B cell (primary cell): ENCODE measurements around the gene CCDC201. TPM values are rescaled to one million over a fixed set of nuclear protein-coding genes. Genes with fewer than 3 reads are reported as not detected.

Source experiments
- ATAC-seq: fragments of 200-7000 bp; cut with Tn5 transposase; one replicate; pipeline ENCODE4 v1.10.0; 2021; ENCODE audit warnings: low read depth, mild to moderate bottlenecking, moderate number of reproducible peaks, moderate library complexity
- CTCF ChIA-PET: fragments of 350-600 bp; sonication (Branson Sonifier 250); formaldehyde crosslinking; loops from one replicate; lab custom pipeline; 2021; ENCODE audit warnings: antibody characterized with exemption, inconsistent platforms; lab: Charles Lee
- POLR2A ChIA-PET: fragments of 350-600 bp; sonication (Branson Sonifier 250); formaldehyde crosslinking; loops from one replicate; lab custom pipeline; 2021; ENCODE audit warnings: antibody characterized with exemption; lab: Charles Lee
- DNase-seq: peaks from one replicate; pipeline ENCODE4 v3.0.0; 2013
- H2AFZ ChIP-seq: 2 replicates; pipeline ENCODE4 v1.6.1; 2012; ENCODE audit warnings: mild to moderate bottlenecking, low read depth, low read length; ENCODE audit not compliant: insufficient read depth, poor library complexity, severe bottlenecking
- H3K27ac ChIP-seq, 2 donors: 1 replicate in 1 of 2; 2 replicates in 1 of 2; pipeline ENCODE4 v1.5.1; 2012 to 2013; ENCODE audit warnings: low read length in 2 of 2, mild to moderate bottlenecking in 2 of 2, moderate library complexity in 1 of 2
- H3K27me3 ChIP-seq, 4 experiments: fragments of 200-600 bp in 1 of 4; sonication (generic) in 1 of 4; replicated peaks in 1 of 4; 1 replicate in 2 of 4; 2 replicates in 2 of 4; pipeline versions ENCODE4 v1.6.1 to v1.7.0; 2013 to 2016; ENCODE audit warnings: low read length in 3 of 4, mild to moderate bottlenecking in 2 of 4, mixed read lengths in 1 of 4, moderate library complexity in 1 of 4; ENCODE audit not compliant: insufficient read depth in 4 of 4, control insufficient read depth in 3 of 4; ENCODE audit errors: control extremely low read depth in 1 of 4
- H3K36me3 ChIP-seq, 2 experiments: replicated peaks in 1 of 2; 1 replicate in 1 of 2; 2 replicates in 1 of 2; pipeline versions ENCODE4 v1.6.1 to v1.7.1; 2013; ENCODE audit warnings: low read length in 1 of 2; ENCODE audit not compliant: insufficient read depth in 2 of 2, control insufficient read depth in 1 of 2; ENCODE audit errors: control extremely low read depth in 1 of 2, extremely low read depth in 1 of 2
- H3K4me1 ChIP-seq, 2 donors: fragments of 200-600 bp in 1 of 2; sonication (generic) in 1 of 2; 1 replicate in 1 of 2; 2 replicates in 1 of 2; pipeline versions ENCODE4 v1.5.1 to v1.6.1; 2013 to 2017; ENCODE audit warnings: low read length in 2 of 2; ENCODE audit not compliant: control insufficient read depth in 2 of 2, insufficient read depth in 2 of 2
- H3K4me2 ChIP-seq: replicated peaks from 2 replicates; pipeline ENCODE3; 2012; ENCODE audit warnings: mild to moderate bottlenecking, low read depth, low read length; ENCODE audit not compliant: poor library complexity, severe bottlenecking
- H3K4me3 ChIP-seq, 5 experiments: fragments of 200-600 bp in 1 of 5; sonication (generic) in 1 of 5; 1 replicate in 3 of 5; 2 replicates in 2 of 5; pipeline versions ENCODE4 v1.5.1 to v1.7.0; 2011 to 2016; ENCODE audit warnings: low read length in 4 of 5, mild to moderate bottlenecking in 4 of 5, low read depth in 2 of 5, control low read depth in 1 of 5, moderate library complexity in 1 of 5; ENCODE audit not compliant: insufficient read depth in 1 of 5; ENCODE audit errors: control extremely low read depth in 1 of 5, extremely low read depth in 1 of 5
- H3K79me2 ChIP-seq: fragments of 200-600 bp; sonication (generic); one replicate; pipeline ENCODE4 v1.6.0; 2016; ENCODE audit warnings: low read length; ENCODE audit not compliant: control insufficient read depth, insufficient read depth
- H3K9ac ChIP-seq: fragments of 200-600 bp; sonication (generic); 2 replicates; pipeline ENCODE4 v1.6.1; 2017; ENCODE audit warnings: mild to moderate bottlenecking, low read length, moderate library complexity
- H3K9me3 ChIP-seq, 3 donors: one replicate each; pipeline versions ENCODE4 v1.6.1 to v1.7.1; 2013; ENCODE audit warnings: low read length in 2 of 3; ENCODE audit not compliant: control insufficient read depth in 2 of 3, insufficient read depth in 1 of 3; ENCODE audit errors: control extremely low read depth in 1 of 3
- H4K20me1 ChIP-seq: 2 replicates; pipeline ENCODE4 v1.6.0; 2012; ENCODE audit warnings: mild to moderate bottlenecking, low read length; ENCODE audit not compliant: insufficient read depth, control insufficient read depth, poor library complexity, severe bottlenecking
- H3K27ac Mint-ChIP-seq: one replicate; pipeline ENCODE4 v1.8.0; 2021; ENCODE audit warnings: mixed read lengths
- H3K27me3 Mint-ChIP-seq: one replicate; pipeline ENCODE4 v1.8.0; 2021; ENCODE audit warnings: mixed read lengths
- H3K4me1 Mint-ChIP-seq: one replicate; pipeline ENCODE4 v1.8.0; 2021; ENCODE audit warnings: mixed read lengths
- H3K4me3 Mint-ChIP-seq: one replicate; pipeline ENCODE4 v1.8.0; 2021; ENCODE audit warnings: mixed read lengths
- H3K9me3 Mint-ChIP-seq: one replicate; pipeline ENCODE4 v1.8.0; 2022; ENCODE audit warnings: mixed read lengths; ENCODE audit not compliant: insufficient read depth
- EZH2 ChIP-seq: IDR thresholded peaks from 2 replicates; pipeline ENCODE4 v1.6.1; 2012; ENCODE audit warnings: borderline replicate concordance, low read depth, mild to moderate bottlenecking, moderate library complexity, low read length; ENCODE audit not compliant: insufficient read depth, poor library complexity, severe bottlenecking
- WGBS: methylation state at CpG from one replicate; pipeline ENCODE4 v1.1.5; 2013; ENCODE audit warnings: missing lambda C conversion rate; ENCODE audit not compliant: insufficient coverage; 5-methylcytosine and 5-hydroxymethylcytosine counted together
- intact Hi-C: fragments of 100-400 bp; cut with micrococcal nuclease; formaldehyde crosslinking; loops from one replicate; pipeline ENCODE4 v1.10.0; 2022
- polyA plus RNA-seq: library from polyadenylated mRNA; depleted of rRNA; stranded (reverse); fragments of >200 nt; gene quantifications from 2 replicates; pipeline ENCODE4 v1.2.3, GENCODE V29; 2012
- total RNA-seq, 2 donors: library from RNA; stranded (reverse); fragments of 120-200 nt in 1 of 2; gene quantifications; 1 replicate in 1 of 2; 2 replicates in 1 of 2; pipeline versions ENCODE4 v1.2.3 to v1.2.4, GENCODE V29; 2013 to 2022
- TF ChIP-seq, protein P1 (sequence below): fragments of 200-600 bp; IDR thresholded peaks from one replicate; pipeline ENCODE4 v1.8.0; 2022; ENCODE audit warnings: antibody characterized with exemption, mild to moderate bottlenecking

The CCDC201 gene
- total and polyA plus RNA-seq, 2 donors (not counting 1 experiment from before 2014, with no cell fraction given) = not detected

- CTCF ChIA-PET = no interaction called here
- no peaks in the 10 kb centered on the region for H4K20me1 ChIP-seq
- H3K4me3 Mint-ChIP-seq = no peak overlapping the region
Observed at GRCh38 chr7:45910855-45911254, 38.0 kb upstream of the CCDC201 start.

DNA sequence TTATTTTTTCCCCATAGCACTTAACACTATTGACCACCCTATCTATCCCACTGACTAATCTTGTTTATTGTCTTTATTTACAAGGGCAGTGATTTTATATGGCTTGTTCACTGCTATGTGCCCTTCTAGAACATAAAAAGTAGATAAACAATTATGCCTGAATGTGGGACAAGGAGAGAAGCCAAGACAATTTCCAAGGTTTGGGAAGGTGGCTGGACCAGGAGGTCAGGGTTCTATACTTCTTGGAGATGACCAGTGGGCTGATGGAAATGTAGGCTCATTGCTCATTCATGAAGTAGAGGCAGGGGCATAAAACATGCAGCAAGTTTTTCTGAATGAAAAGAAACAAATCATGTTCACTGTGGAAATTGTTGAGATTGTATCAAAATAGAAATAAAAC lies 36.7 kb upstream of the CCDC201 start:
- POLR2A ChIA-PET = no interaction called here
- H4K20me1 ChIP-seq = no peaks in the 10 kb centered on the region
- peaks cover 0 to 2% (median 0%) of the 10 kb centered on the region in 3 donors for H3K9me3 ChIP-seq
- no peak overlapping the region for H3K27ac ChIP-seq
- no peaks in the 10 kb centered on the region for H3K27me3 ChIP-seq
- no peak overlapping the region for H3K4me2 ChIP-seq
- Mint-ChIP-seq H3K4me3 (no peak overlapping the region), H3K4me1 (no peaks in the 10 kb centered on the region), H3K27me3 (peaks cover 12% of the 10 kb centered on the region), H3K27ac (no peak overlapping the region), H3K9me3 (no peaks in the 10 kb centered on the region)
- no peaks in the 10 kb centered on the region for H3K36me3 ChIP-seq
- no peak overlapping the region for H2AFZ ChIP-seq
- no peaks in the 10 kb centered on the region for H3K79me2 ChIP-seq
- H3K4me1 ChIP-seq = no peaks in the 10 kb centered on the region
- intact Hi-C loops = no loop called here
- no peak overlapping the region for H3K9ac ChIP-seq
- H3K4me3 ChIP-seq = no peak overlapping the region
- CTCF ChIA-PET = no interaction called here
- TF ChIP-seq EZH2 = no peak
- TF ChIP-seq, protein P1, sequence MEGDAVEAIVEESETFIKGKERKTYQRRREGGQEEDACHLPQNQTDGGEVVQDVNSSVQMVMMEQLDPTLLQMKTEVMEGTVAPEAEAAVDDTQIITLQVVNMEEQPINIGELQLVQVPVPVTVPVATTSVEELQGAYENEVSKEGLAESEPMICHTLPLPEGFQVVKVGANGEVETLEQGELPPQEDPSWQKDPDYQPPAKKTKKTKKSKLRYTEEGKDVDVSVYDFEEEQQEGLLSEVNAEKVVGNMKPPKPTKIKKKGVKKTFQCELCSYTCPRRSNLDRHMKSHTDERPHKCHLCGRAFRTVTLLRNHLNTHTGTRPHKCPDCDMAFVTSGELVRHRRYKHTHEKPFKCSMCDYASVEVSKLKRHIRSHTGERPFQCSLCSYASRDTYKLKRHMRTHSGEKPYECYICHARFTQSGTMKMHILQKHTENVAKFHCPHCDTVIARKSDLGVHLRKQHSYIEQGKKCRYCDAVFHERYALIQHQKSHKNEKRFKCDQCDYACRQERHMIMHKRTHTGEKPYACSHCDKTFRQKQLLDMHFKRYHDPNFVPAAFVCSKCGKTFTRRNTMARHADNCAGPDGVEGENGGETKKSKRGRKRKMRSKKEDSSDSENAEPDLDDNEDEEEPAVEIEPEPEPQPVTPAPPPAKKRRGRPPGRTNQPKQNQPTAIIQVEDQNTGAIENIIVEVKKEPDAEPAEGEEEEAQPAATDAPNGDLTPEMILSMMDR = no peak
- no peak for DNase-seq
- ATAC-seq = no peak

More at GRCh38 chr7:45910855-45911254, 38.0 kb upstream of the CCDC201 start:
- H3K27me3 ChIP-seq = no peaks in the 10 kb centered on the region
- Mint-ChIP-seq H3K27ac (no peak overlapping the region), H3K27me3 (peaks cover 15% of the 10 kb centered on the region), H3K4me1 (no peaks in the 10 kb centered on the region), H3K9me3 (no peaks in the 10 kb centered on the region)
- 93% methylated on average over 2 of the region's 3 CpGs for WGBS
- TF ChIP-seq, protein P1 = no peak
- TF ChIP-seq EZH2 = no peak
- DNase-seq = no peak
- H3K4me2 ChIP-seq = no peak overlapping the region
- H3K4me1 ChIP-seq = no peaks in the 10 kb centered on the region
- no peak overlapping the region for H3K9ac ChIP-seq
- H3K36me3 ChIP-seq = no peaks in the 10 kb centered on the region
- H2AFZ ChIP-seq = no peak overlapping the region
- H3K79me2 ChIP-seq = no peaks in the 10 kb centered on the region
- POLR2A ChIA-PET = no interaction called here
- H3K27ac ChIP-seq = no peak overlapping the region
- no peak overlapping the region for H3K4me3 ChIP-seq
- H3K9me3 ChIP-seq = peaks cover 0 to 2% (median 0%) of the 10 kb centered on the region in 3 donors
- intact Hi-C loops = no loop called here
- no peak for ATAC-seq
